ENCODE data around the gene TDRD7. TPM values are rescaled to one million over a fixed set of nuclear protein-coding genes. Genes with fewer than 3 reads are reported as not detected.

Gene TDRD7
- total RNA-seq, 1 donor from 2014 or later, result 4.7 TPM

DNA sequence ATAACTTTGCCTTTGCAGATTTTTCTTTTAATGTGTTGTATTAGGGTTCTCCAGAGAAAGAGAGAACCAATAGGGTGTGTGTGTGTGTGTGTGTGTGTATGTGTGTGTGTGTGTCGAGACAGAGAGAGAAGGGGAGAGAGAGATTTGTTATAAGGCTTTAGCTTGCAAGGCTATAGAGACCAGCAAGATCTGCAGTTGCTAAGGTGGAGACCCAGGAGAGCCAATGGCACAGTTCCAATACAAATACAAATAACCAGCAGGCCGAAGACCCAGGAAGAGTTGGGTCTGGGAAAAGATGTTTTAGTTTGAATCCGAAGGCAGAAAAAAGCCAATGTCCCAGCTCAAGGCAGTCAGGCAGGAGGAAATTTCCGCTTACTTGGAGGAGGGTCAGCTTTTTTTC is 112.5 kb downstream of the TDRD7 start:
- Mint-ChIP-seq H3K27ac (no peak overlapping the region), H3K9me3 (no peaks in the 10 kb centered on the region), H3K4me3 (no peak overlapping the region), H3K4me1 (ENCODE audit: low read depth) (peaks cover 2% of the 10 kb centered on the region), H3K36me3 (ENCODE audit: low read depth) (no peaks in the 10 kb centered on the region), H3K27me3 (ENCODE audit: insufficient read depth) (peaks cover 14% of the 10 kb centered on the region)
- DNase-seq (ENCODE audit: low spot score), result no peak
- intact Hi-C loops (cut with micrococcal nuclease), result no loop called here

DNA sequence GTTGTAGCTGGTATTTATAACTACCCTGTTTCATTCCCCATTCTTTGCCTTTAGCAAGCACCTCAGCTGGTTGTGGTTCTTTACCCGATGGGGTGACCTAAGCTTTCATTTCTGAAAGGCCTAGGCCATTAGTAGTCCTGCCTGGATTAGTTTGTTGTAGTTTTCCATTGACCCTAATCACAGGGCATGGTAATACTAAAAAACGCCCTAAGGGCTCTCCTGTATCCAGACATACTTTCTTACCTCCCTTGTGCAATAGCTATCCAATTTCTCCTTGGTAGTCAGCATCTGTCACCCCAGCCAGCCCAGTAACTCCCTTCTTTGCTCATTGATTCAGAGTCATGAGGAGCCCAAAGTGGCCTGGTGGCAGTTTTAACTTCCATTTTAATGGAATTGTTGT is 113.6 kb downstream of the TDRD7 start:
- peaks cover 8% of the 10 kb centered on the region for H3K27me3 Mint-ChIP-seq (ENCODE audit: insufficient read depth)
- H3K4me3 Mint-ChIP-seq, result no peak overlapping the region
- no peak overlapping the region for H3K27ac Mint-ChIP-seq
- no peak for DNase-seq (ENCODE audit: low spot score)
- H3K36me3 Mint-ChIP-seq (ENCODE audit: low read depth), result no peaks in the 10 kb centered on the region
- H3K9me3 Mint-ChIP-seq, result no peaks in the 10 kb centered on the region
- intact Hi-C loops (cut with micrococcal nuclease), result no loop called here
- peaks cover 11% of the 10 kb centered on the region for H3K4me1 Mint-ChIP-seq (ENCODE audit: low read depth)

DNA sequence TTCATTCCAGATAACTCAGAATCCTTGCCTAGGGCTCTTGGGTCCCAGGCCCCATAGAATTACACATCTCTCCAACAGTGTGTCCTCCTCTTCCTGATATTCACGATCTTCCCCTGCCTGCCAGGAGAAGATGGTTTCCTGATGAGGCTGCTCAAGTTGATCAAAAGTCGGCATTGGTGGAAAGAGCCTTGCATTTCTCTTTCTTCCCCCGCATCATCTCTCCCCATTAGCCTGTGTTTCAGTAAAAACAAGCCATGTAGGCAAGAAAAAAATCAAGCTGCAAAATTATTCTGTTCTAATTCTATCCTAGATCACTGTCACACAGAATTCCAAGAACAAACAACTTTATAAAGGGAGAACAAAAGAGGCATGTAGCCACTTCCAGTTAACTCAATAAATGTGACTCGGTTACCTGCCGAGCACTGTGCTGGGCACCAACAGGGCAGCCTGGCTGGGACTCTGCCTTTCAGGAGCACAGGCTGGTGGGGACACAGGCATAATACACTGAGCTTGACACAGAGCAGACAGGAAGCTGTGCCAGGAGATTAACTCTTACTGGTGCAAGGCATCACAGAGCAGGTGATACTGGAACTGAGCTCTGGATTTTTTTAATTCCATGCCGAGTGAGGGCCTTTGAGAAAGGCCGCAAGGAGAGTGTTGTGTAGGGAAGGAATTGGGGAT is 115.1 kb downstream of the TDRD7 start:
- Mint-ChIP-seq H3K27me3 (ENCODE audit: insufficient read depth) (no peaks in the 10 kb centered on the region), H3K4me1 (ENCODE audit: low read depth) (peaks cover 11% of the 10 kb centered on the region), H3K36me3 (ENCODE audit: low read depth) (no peaks in the 10 kb centered on the region), H3K4me3 (no peak overlapping the region), H3K27ac (no peak overlapping the region), H3K9me3 (no peaks in the 10 kb centered on the region)
- no peak for DNase-seq (ENCODE audit: low spot score)
- intact Hi-C loops (cut with micrococcal nuclease), result no loop called here

DNA sequence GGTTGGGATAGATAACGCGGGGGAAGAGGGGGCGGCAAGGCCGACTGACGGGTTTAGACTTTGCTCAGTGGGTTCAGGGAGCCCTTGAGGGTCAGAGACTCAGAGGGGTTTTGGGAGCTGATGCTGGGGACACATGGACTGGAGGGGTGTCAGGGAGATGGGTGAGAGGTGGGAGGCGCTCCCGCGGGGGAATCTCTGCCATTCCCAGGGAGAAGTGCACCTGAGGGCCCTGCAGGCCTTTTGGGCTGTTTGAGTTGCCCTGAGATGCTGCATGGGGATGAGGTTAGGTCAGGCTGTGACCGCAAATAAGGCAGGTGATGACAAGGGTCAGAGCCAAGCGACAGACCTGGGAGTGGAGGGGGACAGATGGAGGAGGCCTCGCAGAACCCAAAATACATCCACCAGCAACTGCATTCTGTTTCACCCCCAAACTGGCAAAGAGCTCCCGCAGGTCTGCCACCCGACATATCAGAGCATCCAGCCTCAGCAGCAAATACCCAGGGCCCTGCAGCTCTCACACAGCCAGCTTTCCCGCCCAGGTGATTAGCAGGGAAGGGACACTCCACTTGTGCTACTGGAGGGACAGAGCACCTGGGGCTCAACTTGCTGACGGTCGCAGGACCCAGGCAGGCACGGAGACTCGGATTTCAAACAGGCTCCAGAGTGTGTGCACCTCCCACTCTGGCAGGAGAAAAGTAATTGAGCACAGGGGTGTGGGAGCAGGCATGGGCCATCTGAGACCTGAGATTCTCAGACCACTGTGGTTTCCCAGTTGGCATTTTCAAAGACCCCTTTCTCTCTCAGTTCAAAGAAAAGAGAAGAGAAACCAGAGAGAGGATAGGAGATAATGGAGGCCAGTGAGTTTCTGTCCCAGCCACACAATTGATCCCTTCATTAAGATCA is 116.0 kb downstream of the TDRD7 start:
- no peak for DNase-seq (ENCODE audit: low spot score)
- Mint-ChIP-seq H3K36me3 (ENCODE audit: low read depth) (no peaks in the 10 kb centered on the region), H3K4me1 (ENCODE audit: low read depth) (peaks cover 11% of the 10 kb centered on the region), H3K9me3 (no peaks in the 10 kb centered on the region), H3K27ac (no peak overlapping the region), H3K4me3 (no peak overlapping the region), H3K27me3 (ENCODE audit: insufficient read depth) (peaks cover 4% of the 10 kb centered on the region)
- intact Hi-C loops (cut with micrococcal nuclease), result no loop called here

DNA sequence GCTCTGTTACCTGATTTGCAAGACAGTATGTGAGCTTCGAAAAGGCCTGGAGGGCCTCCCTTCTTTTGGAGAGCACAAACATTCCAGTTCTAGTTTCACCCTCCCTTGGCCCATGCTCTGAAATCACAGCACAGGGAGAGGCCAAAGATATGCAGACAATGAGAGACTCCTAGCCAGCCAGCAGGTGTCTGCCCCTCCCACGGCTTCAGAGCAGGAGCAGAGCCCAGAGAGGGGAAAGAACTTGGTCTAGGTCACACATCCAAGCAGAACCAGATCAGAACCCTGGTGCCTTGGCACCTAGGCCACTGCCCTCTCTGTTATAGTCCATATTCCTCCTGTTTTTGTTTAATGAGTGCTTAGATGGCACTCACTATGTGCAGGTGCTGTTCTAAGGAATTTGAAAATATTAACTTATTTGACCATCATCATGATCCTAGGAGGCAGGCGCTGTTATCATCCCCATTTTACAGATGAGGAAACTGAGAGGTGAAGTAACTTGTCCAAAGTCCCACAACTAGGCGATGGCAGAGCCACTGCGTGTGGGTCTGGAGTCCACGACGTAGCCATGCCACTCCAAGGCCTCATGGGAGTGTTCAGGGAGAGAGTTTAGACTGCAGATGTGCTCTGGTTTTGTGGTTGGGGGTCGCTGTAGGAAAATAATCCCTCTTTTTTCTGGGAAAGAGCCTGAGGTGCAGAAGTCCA is 116.8 kb downstream of the TDRD7 start:
- DNase-seq (ENCODE audit: low spot score), result no peak
- H3K27ac Mint-ChIP-seq, result no peak overlapping the region
- intact Hi-C loops (cut with micrococcal nuclease), result no loop called here
- no peaks in the 10 kb centered on the region for H3K36me3 Mint-ChIP-seq (ENCODE audit: low read depth)
- peaks cover 4% of the 10 kb centered on the region for H3K27me3 Mint-ChIP-seq (ENCODE audit: insufficient read depth)
- H3K4me3 Mint-ChIP-seq, result no peak overlapping the region
- no peaks in the 10 kb centered on the region for H3K9me3 Mint-ChIP-seq
- peaks cover 11% of the 10 kb centered on the region for H3K4me1 Mint-ChIP-seq (ENCODE audit: low read depth)

DNA sequence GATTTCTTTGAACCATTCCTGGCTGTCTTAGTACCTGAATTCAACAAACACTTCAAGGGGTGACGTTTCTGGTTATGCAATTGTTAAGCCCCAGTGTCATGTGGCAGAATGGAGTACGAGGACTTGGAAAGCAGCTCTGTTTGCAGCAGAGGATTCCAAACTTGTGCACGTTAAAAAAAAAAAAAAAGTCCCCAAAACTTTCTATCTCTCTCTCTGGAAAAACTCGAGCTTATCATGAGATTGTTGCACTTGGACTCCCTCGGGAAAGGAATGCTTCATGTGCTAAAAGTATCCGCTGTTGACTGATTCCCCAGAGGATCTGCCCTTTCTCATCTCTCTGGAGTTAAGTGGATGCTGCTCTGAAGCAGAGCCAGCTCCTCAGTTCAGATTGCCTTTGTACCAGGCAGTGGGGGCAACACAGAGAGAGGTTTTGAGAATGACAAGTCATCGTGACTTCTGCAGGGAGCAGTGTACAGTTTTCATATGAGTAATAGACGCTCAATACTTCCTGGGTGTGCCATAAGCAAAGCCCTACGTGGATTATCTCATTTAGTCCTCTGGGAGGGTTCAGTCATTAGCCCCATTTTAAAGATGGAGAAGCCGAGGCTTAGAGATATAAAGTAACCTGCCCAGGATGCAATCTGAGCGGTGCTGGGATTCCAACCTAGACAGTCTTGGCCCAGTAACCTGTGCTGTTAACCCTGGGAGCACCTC is 117.6 kb downstream of the TDRD7 start:
- Mint-ChIP-seq H3K9me3 (no peaks in the 10 kb centered on the region), H3K27ac (peak overlapping the region; percentile 31), H3K4me1 (ENCODE audit: low read depth) (peaks cover 11% of the 10 kb centered on the region), H3K4me3 (no peak overlapping the region), H3K36me3 (ENCODE audit: low read depth) (no peaks in the 10 kb centered on the region), H3K27me3 (ENCODE audit: insufficient read depth) (peaks cover 4% of the 10 kb centered on the region)
- intact Hi-C loops (cut with micrococcal nuclease), result no loop called here
- no peak for DNase-seq (ENCODE audit: low spot score)

DNA sequence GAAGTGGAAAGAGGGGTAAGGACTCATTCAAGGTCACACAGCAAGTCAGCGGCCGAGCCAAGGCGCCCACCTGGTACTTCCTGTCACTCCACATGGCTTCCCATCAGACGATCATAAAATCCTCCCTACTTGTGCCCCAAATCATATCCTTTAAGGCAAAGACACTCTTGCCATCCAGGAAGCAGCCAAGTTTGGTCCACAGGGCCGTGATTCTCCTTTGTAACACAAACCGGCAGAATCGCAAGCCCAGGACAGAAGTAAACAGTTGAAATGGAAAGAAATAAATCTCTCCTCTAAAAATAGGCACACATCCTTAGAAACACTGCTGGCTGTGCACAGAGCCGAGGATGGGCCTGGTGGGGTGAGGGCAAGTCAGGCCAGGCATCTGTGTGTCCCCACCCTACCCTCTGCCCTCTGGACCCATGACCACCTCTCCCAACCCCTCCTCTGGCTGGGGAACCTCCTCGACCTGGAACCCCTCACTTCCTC is 120.0 kb downstream of the TDRD7 start:
- Mint-ChIP-seq H3K4me3 (no peak overlapping the region), H3K27ac (no peak overlapping the region), H3K9me3 (no peaks in the 10 kb centered on the region), H3K36me3 (ENCODE audit: low read depth) (no peaks in the 10 kb centered on the region), H3K4me1 (ENCODE audit: low read depth) (peaks cover 11% of the 10 kb centered on the region), H3K27me3 (ENCODE audit: insufficient read depth) (peaks cover 4% of the 10 kb centered on the region)
- DNase-seq (ENCODE audit: low spot score), result no peak
- intact Hi-C loops (cut with micrococcal nuclease), result no loop called here

DNA sequence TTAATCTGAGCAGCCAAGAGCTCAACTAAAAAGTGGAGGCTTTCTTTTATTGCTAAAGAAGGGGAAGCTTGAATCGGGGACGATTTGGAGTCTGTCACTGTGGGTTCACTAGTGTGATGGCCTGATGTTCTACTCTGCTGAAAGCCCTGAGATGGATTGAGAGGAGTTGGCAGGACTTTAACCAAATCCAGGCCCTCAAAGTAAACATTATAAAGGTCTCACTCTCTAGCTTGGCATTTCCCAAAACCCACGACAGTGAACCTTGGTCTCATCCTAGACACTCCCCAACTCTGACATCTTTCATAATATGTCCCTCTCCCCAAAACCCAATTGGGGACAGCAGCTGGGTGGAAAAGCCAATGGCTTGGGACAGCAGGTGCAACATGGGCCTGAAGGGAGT is 122.3 kb downstream of the TDRD7 start:
- H3K4me3 Mint-ChIP-seq, result no peak overlapping the region
- peaks cover 11% of the 10 kb centered on the region for H3K4me1 Mint-ChIP-seq (ENCODE audit: low read depth)
- no peak for DNase-seq (ENCODE audit: low spot score)
- intact Hi-C loops (cut with micrococcal nuclease), result no loop called here
- H3K27me3 Mint-ChIP-seq (ENCODE audit: insufficient read depth), result peaks cover 9% of the 10 kb centered on the region
- H3K36me3 Mint-ChIP-seq (ENCODE audit: low read depth), result no peaks in the 10 kb centered on the region
- no peak overlapping the region for H3K27ac Mint-ChIP-seq
- H3K9me3 Mint-ChIP-seq, result no peaks in the 10 kb centered on the region

DNA sequence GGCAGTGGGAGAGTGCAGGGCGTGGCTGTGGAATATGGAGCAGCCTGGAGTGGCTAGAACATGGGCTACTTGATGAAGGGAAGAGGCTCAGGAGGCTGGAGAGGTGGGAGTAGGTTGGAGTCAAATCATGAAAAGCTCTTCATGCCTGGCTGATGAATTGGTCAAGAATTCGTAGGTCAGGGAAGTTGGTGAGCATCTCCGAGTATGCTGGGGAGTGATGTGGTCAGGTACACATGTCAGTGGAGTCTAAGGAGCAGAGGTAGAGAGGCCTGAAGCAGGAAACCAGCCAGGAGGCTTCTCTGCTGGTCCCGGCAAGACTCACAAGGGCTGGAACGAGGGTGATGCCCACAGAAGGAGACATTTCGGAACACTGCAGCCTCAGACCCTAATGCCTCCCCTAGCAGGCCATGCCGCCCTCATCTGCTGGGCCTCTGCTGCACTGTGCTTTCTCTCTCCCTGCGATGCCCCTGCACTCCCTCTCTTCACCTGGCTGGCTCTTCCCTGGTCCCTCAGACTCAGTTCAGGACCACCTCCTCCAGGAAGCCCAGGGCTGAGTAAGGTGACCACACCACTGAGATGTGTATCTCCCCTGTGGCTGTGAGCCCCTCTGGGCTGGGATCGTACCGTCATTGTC is 123.2 kb downstream of the TDRD7 start:
- no peak overlapping the region for H3K27ac Mint-ChIP-seq
- H3K27me3 Mint-ChIP-seq (ENCODE audit: insufficient read depth), result peaks cover 10% of the 10 kb centered on the region
- no peak for DNase-seq (ENCODE audit: low spot score)
- no peak overlapping the region for H3K4me3 Mint-ChIP-seq
- intact Hi-C loops (cut with micrococcal nuclease), result no loop called here
- no peaks in the 10 kb centered on the region for H3K36me3 Mint-ChIP-seq (ENCODE audit: low read depth)
- H3K4me1 Mint-ChIP-seq (ENCODE audit: low read depth), result peaks cover 2% of the 10 kb centered on the region
- no peaks in the 10 kb centered on the region for H3K9me3 Mint-ChIP-seq

DNA sequence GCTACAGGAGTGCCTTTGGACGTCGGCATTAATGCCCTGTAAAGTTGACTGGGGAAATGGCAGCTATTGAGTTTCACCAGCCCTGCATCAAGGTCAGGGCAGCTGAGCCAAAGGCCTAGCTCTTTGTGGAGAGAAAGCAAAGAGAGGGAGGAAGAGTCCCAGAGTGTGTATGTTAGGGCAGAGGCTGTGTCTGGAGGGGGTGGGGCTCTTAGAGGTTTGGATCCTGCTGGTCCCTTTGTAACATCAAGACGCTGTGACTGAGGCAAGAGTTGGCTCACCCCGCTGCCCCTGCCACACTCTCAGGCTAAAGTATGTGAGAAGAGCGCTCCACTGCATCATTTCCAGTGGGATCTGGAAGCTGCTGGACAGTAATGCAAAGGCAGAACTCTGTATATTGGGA is 123.9 kb downstream of the TDRD7 start:
- H3K27me3 Mint-ChIP-seq (ENCODE audit: insufficient read depth), result peaks cover 13% of the 10 kb centered on the region
- H3K9me3 Mint-ChIP-seq, result no peaks in the 10 kb centered on the region
- DNase-seq (ENCODE audit: low spot score), result no peak
- no peak overlapping the region for H3K4me3 Mint-ChIP-seq
- no peaks in the 10 kb centered on the region for H3K4me1 Mint-ChIP-seq (ENCODE audit: low read depth)
- no peak overlapping the region for H3K27ac Mint-ChIP-seq
- H3K36me3 Mint-ChIP-seq (ENCODE audit: low read depth), result no peaks in the 10 kb centered on the region
- intact Hi-C loops (cut with micrococcal nuclease), result no loop called here

DNA sequence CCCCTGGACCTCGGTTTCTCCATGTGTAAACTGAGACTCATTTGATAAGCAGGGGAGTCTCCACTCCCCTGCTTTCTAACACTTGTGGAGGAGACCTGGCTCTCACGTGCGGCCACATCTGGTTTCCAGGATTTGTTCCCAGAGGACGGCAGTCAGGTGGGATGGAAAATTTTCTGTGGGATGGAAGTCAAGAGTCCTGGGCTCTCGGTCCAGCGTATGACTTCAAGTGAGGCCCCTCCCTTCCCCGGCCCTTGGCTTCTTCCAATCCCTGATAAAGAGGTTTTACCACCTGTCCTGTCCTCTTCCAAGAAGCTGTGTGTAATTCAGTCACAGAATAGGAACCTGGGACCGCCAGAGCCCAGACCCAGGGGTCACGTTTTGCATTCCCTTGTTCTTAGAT is 124.6 kb downstream of the TDRD7 start:
- no peak for DNase-seq (ENCODE audit: low spot score)
- H3K9me3 Mint-ChIP-seq, result no peaks in the 10 kb centered on the region
- H3K27ac Mint-ChIP-seq, result no peak overlapping the region
- H3K36me3 Mint-ChIP-seq (ENCODE audit: low read depth), result no peaks in the 10 kb centered on the region
- H3K4me1 Mint-ChIP-seq (ENCODE audit: low read depth), result no peaks in the 10 kb centered on the region
- intact Hi-C loops (cut with micrococcal nuclease), result no loop called here
- H3K27me3 Mint-ChIP-seq (ENCODE audit: insufficient read depth), result peaks cover 13% of the 10 kb centered on the region
- H3K4me3 Mint-ChIP-seq, result no peak overlapping the region

DNA sequence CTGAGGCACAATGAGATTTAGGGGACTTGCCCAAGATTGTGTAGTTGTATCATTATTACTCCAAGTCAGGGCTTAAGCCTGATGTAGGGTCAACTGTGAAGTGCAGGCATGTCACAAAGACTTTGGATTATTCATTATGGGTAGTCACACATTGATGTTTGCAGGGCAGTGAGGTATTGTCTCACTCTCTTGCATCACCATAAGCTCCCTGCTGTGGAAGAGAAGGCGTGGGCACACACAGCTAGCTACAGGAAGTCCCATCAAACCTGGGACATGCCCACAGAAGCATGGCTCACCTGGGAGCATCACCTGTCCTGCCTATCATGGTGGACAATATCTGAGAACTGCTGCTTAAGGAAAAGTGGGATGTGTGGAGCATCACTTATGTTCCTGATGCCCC is 131.7 kb downstream of the TDRD7 start:
- no peaks in the 10 kb centered on the region for H3K36me3 Mint-ChIP-seq (ENCODE audit: low read depth)
- H3K9me3 Mint-ChIP-seq, result no peaks in the 10 kb centered on the region
- intact Hi-C loops (cut with micrococcal nuclease), result no loop called here
- no peaks in the 10 kb centered on the region for H3K4me1 Mint-ChIP-seq (ENCODE audit: low read depth)
- DNase-seq (ENCODE audit: low spot score), result no peak
- peaks cover 19% of the 10 kb centered on the region for H3K27me3 Mint-ChIP-seq (ENCODE audit: insufficient read depth)
- H3K4me3 Mint-ChIP-seq, result no peak overlapping the region
- no peak overlapping the region for H3K27ac Mint-ChIP-seq

Data from activated T-helper 1 cell treated with anti-CD3 and anti-CD28 coated beads, Interleukin-12 subunit alpha, Interleukin-12 subunit beta, Interleukin-2, Interleukin-4 antibody, amounts not matched to agents 30 ng/mL and 10 ng/mL and 1 ng/mL, durations not matched to agents 14 hours and 24 hours and 36 hours (primary cell).